H9 (cell line): Measurements from ENCODE around the gene RIPPLY1. TPM values are rescaled to one million over a fixed set of nuclear protein-coding genes. Genes with fewer than 3 reads are reported as not detected.

Experiments used
- DNase-seq: peaks from one replicate; pipeline ENCODE4 v3.0.0-alpha.2; 2017
- H2AFZ ChIP-seq: one replicate; pipeline ENCODE4 v1.6.1; 2013; ENCODE audit warnings: mild to moderate bottlenecking, low read length, control low read depth, moderate library complexity
- H2AK5ac ChIP-seq: 2 replicates; pipeline ENCODE4 v1.6.1; 2013; ENCODE audit warnings: low read length, control low read depth, mixed read lengths; ENCODE audit not compliant: insufficient read length
- H2BK120ac ChIP-seq: one replicate; pipeline ENCODE4 v1.6.1; 2013; ENCODE audit warnings: low read depth, mild to moderate bottlenecking, low read length, control low read depth, inconsistent platforms; ENCODE audit not compliant: poor library complexity, severe bottlenecking
- H2BK12ac ChIP-seq: 2 replicates; pipeline ENCODE4 v1.6.1; 2013; ENCODE audit warnings: low read length, control low read depth, mixed read lengths, low read depth; ENCODE audit not compliant: insufficient read length
- H2BK15ac ChIP-seq: 2 replicates; pipeline ENCODE4 v1.6.1; 2013; ENCODE audit warnings: low read depth, low read length, control low read depth
- H2BK20ac ChIP-seq: one replicate; pipeline ENCODE4 v1.6.1; 2013; ENCODE audit warnings: low read depth, mild to moderate bottlenecking, low read length, control low read depth, inconsistent platforms; ENCODE audit not compliant: poor library complexity, severe bottlenecking
- H2BK5ac ChIP-seq: 2 replicates; pipeline ENCODE4 v1.6.1; 2013; ENCODE audit warnings: low read length, control low read depth, mixed read lengths; ENCODE audit not compliant: insufficient read length
- H3K14ac ChIP-seq: 2 replicates; pipeline ENCODE4 v1.6.1; 2013; ENCODE audit warnings: low read length, control low read depth; ENCODE audit not compliant: insufficient read depth
- H3K18ac ChIP-seq: 2 replicates; pipeline ENCODE4 v1.6.1; 2013; ENCODE audit warnings: low read depth, mild to moderate bottlenecking, mixed read lengths, low read length, control low read depth; ENCODE audit not compliant: insufficient read length
- H3K23ac ChIP-seq: 2 replicates; pipeline ENCODE4 v1.6.1; 2013; ENCODE audit warnings: low read length, control low read depth, mixed read lengths, low read depth; ENCODE audit not compliant: insufficient read length
- H3K23me2 ChIP-seq: 2 replicates; pipeline ENCODE4 v1.6.1; 2013; ENCODE audit warnings: low read depth, mild to moderate bottlenecking, mixed read lengths, low read length, control low read depth; ENCODE audit not compliant: insufficient read length, poor library complexity, severe bottlenecking
- H3K27ac ChIP-seq: 2 replicates; pipeline ENCODE4 v1.5.1; 2013; ENCODE audit warnings: low read length, control low read depth, mixed read lengths, low read depth; ENCODE audit not compliant: insufficient read length
- H3K27me3 ChIP-seq: 2 replicates; pipeline ENCODE4 v1.6.1; 2013; ENCODE audit warnings: low read length, control low read depth, inconsistent platforms; ENCODE audit not compliant: insufficient read depth
- H3K4ac ChIP-seq: 2 replicates; pipeline ENCODE4 v1.6.1; 2013; ENCODE audit warnings: low read depth, mild to moderate bottlenecking, control low read depth, inconsistent platforms, low read length, moderate library complexity
- H3K4me1 ChIP-seq: 2 replicates; pipeline ENCODE4 v1.6.1; 2013; ENCODE audit warnings: low read length, control low read depth, inconsistent platforms; ENCODE audit not compliant: insufficient read depth
- H3K4me2 ChIP-seq: 2 replicates; pipeline ENCODE4 v1.6.1; 2013; ENCODE audit warnings: low read length, control low read depth, mixed read lengths; ENCODE audit not compliant: insufficient read length, insufficient read depth
- H3K56ac ChIP-seq: 2 replicates; pipeline ENCODE4 v1.6.1; 2013; ENCODE audit warnings: low read depth, mild to moderate bottlenecking, mixed read lengths, low read length, control low read depth; ENCODE audit not compliant: insufficient read length
- H3K79me1 ChIP-seq: 2 replicates; pipeline ENCODE4 v1.6.1; 2013; ENCODE audit warnings: low read depth, mild to moderate bottlenecking, moderate library complexity, low read length, control low read depth, inconsistent platforms; ENCODE audit not compliant: insufficient read depth, poor library complexity, severe bottlenecking
- H3K79me2 ChIP-seq: 2 replicates; pipeline ENCODE4 v1.6.1; 2013; ENCODE audit warnings: low read length, control low read depth, inconsistent platforms; ENCODE audit not compliant: insufficient read depth
- H3K9ac ChIP-seq: 2 replicates; pipeline ENCODE4 v1.6.1; 2013; ENCODE audit warnings: low read length, control low read depth, mixed read lengths; ENCODE audit not compliant: insufficient read length; ENCODE audit errors: extremely low read depth
- H3K9me3 ChIP-seq: one replicate; pipeline ENCODE4 v1.6.1; 2013; ENCODE audit warnings: low read depth, low read length, inconsistent platforms; ENCODE audit not compliant: control insufficient read depth
- H3T11ph ChIP-seq: one replicate; pipeline ENCODE4 v1.6.1; 2013; ENCODE audit warnings: mild to moderate bottlenecking, low read length, control low read depth, inconsistent platforms
- H4K20me1 ChIP-seq: one replicate; pipeline ENCODE4 v1.6.1; 2013; ENCODE audit not compliant: control insufficient read depth, insufficient read length, insufficient read depth
- H4K5ac ChIP-seq: 2 replicates; pipeline ENCODE4 v1.6.1; 2013; ENCODE audit warnings: low read depth, mild to moderate bottlenecking, mixed read lengths, low read length, control low read depth; ENCODE audit not compliant: insufficient read length
- H4K8ac ChIP-seq: replicated peaks from 2 replicates; pipeline ENCODE4 v1.6.1; 2013; ENCODE audit warnings: low read length, control low read depth, mixed read lengths, low read depth; ENCODE audit not compliant: insufficient read length
- H4K91ac ChIP-seq: 2 replicates; pipeline ENCODE4 v1.6.1; 2013; ENCODE audit warnings: low read depth, mild to moderate bottlenecking, moderate library complexity, mixed read lengths, low read length, control low read depth; ENCODE audit not compliant: insufficient read length
- H3K27ac Mint-ChIP-seq, 3 experiments: 2 replicates in 2 of 3; 3 replicates in 1 of 3; pipeline ENCODE4 v1.8.0; 2020 to 2021; ENCODE audit warnings: mixed read lengths in 3 of 3, mild to moderate bottlenecking in 1 of 3, moderate library complexity in 1 of 3
- H3K27me3 Mint-ChIP-seq: 2 replicates; pipeline ENCODE4 v1.8.0; 2021; ENCODE audit warnings: low read depth, mild to moderate bottlenecking, moderate library complexity, mixed read lengths
- H3K36me3 Mint-ChIP-seq, 3 experiments: 2 replicates in 2 of 3; 3 replicates in 1 of 3; pipeline ENCODE4 v1.8.0; 2020 to 2021; ENCODE audit warnings: low read depth in 3 of 3, mixed read lengths in 3 of 3; ENCODE audit not compliant: insufficient read depth in 1 of 3
- H3K4me1 Mint-ChIP-seq, 2 experiments: 2 replicates each; pipeline ENCODE4 v1.8.0; 2020; ENCODE audit warnings: mixed read lengths in 2 of 2
- H3K4me3 Mint-ChIP-seq, 2 experiments: 2 replicates in 1 of 2; 3 replicates in 1 of 2; pipeline ENCODE4 v1.8.0; 2020 to 2021; ENCODE audit warnings: mild to moderate bottlenecking in 2 of 2, mixed read lengths in 2 of 2, moderate library complexity in 1 of 2
- H3K9me3 Mint-ChIP-seq, 2 experiments: 2 replicates in 1 of 2; 3 replicates in 1 of 2; pipeline ENCODE4 v1.8.0; 2020; ENCODE audit warnings: mild to moderate bottlenecking in 2 of 2, mixed read lengths in 2 of 2, moderate library complexity in 1 of 2
- CTCF ChIP-seq: fragments of 200-600 bp; sonication (generic); conservative IDR thresholded peaks from 3 replicates; pipeline ENCODE4 v1.8.0; 2021; ENCODE audit warnings: antibody characterized with exemption, mild to moderate bottlenecking
- WGBS: extraction: QIAGEN DNeasy Blood & Tissue Kit; methylation state at CpG from one replicate; pipeline ENCODE4 v1.1.7; 2013; ENCODE audit warnings: missing lambda C conversion rate, low lambda C conversion rate, mixed read lengths; ENCODE audit not compliant: insufficient read length; ENCODE audit errors: extremely low coverage; 5-methylcytosine and 5-hydroxymethylcytosine counted together
- total RNA-seq: library from RNA; stranded (reverse); gene quantifications from 2 replicates; pipeline ENCODE4 v1.2.1, GENCODE V29; 2021

The RIPPLY1 gene
- total RNA-seq, 1 experiment from 2014 or later, result not detected

GRCh38 chrX:106901341-106901740 is 1.8 kb downstream of the RIPPLY1 start:
- Histone ChIP-seq H2BK20ac (no peak overlapping the region), H2AFZ (no peak overlapping the region), H3K27ac (no peak overlapping the region), H3K56ac (no peak overlapping the region), H2BK120ac (no peak overlapping the region), H3K79me2 (no peaks in the 10 kb centered on the region), H4K91ac (no peak overlapping the region), H3K4ac (no peak overlapping the region), H4K20me1 (no peaks in the 10 kb centered on the region), H4K8ac (no peak overlapping the region), H3T11ph (no peak overlapping the region), H2BK15ac (no peak overlapping the region), H3K27me3 (no peaks in the 10 kb centered on the region), H4K5ac (no peak overlapping the region), H3K4me2 (no peak overlapping the region), H3K4me1 (no peaks in the 10 kb centered on the region), H3K14ac (no peak overlapping the region), H3K9me3 (no peaks in the 10 kb centered on the region), H3K23me2 (no peaks in the 10 kb centered on the region), H2BK12ac (no peak overlapping the region), H3K23ac (no peak overlapping the region), H2AK5ac (no peak overlapping the region), H3K18ac (no peak overlapping the region), H3K79me1 (no peaks in the 10 kb centered on the region), H3K9ac (no peak overlapping the region), H2BK5ac (no peak overlapping the region)
- WGBS, result no CpG with 5 or more reads among the region's 3 CpGs
- peaks cover 9 to 10% of the 10 kb centered on the region in 2 experiments for H3K4me1 Mint-ChIP-seq
- H3K27me3 Mint-ChIP-seq, result no peaks in the 10 kb centered on the region
- no peaks in the 10 kb centered on the region; a peak in 1 of 7 replicates for H3K36me3 Mint-ChIP-seq
- DNase-seq, result no peak
- peaks cover 0 to 58% of the 10 kb centered on the region in 2 experiments; a peak in 2 of 5 replicates for H3K9me3 Mint-ChIP-seq
- TF ChIP-seq CTCF, result no peak
- H3K4me3 Mint-ChIP-seq, result no peak overlapping the region
- no peak overlapping the region; a peak in 1 of 7 replicates for H3K27ac Mint-ChIP-seq
